Nephron progenitor cell (in vitro differentiated cells): ENCODE results near the gene ANKRD10.

ENCODE experiments used
- DNase-seq: peaks from one replicate; pipeline ENCODE4 v3.0.0; 2021
- H3K27ac Mint-ChIP-seq: 2 replicates; pipeline ENCODE4 v1.8.0; 2021; ENCODE audit warnings: mild to moderate bottlenecking, moderate library complexity, mixed read lengths
- H3K27me3 Mint-ChIP-seq: 2 replicates; pipeline ENCODE4 v1.8.0; 2021; ENCODE audit warnings: mild to moderate bottlenecking, low read depth, mixed read lengths; ENCODE audit not compliant: poor library complexity
- H3K36me3 Mint-ChIP-seq: 2 replicates; pipeline ENCODE4 v1.8.0; 2021; ENCODE audit warnings: low read depth, mixed read lengths
- H3K4me1 Mint-ChIP-seq: 2 replicates; pipeline ENCODE4 v1.8.0; 2021; ENCODE audit warnings: mixed read lengths
- H3K4me3 Mint-ChIP-seq: 2 replicates; pipeline ENCODE4 v1.8.0; 2021; ENCODE audit warnings: mild to moderate bottlenecking, moderate library complexity, mixed read lengths
- H3K9me3 Mint-ChIP-seq: 2 replicates; pipeline ENCODE4 v1.8.0; 2021; ENCODE audit warnings: mild to moderate bottlenecking, moderate library complexity, mixed read lengths
- TF ChIP-seq, protein P1 (sequence below): fragments of 200-600 bp; sonication (generic); IDR thresholded peaks from 2 replicates; pipeline ENCODE4 v1.5.0; 2021; ENCODE audit warnings: antibody characterized with exemption

Gene ANKRD10

DNA sequence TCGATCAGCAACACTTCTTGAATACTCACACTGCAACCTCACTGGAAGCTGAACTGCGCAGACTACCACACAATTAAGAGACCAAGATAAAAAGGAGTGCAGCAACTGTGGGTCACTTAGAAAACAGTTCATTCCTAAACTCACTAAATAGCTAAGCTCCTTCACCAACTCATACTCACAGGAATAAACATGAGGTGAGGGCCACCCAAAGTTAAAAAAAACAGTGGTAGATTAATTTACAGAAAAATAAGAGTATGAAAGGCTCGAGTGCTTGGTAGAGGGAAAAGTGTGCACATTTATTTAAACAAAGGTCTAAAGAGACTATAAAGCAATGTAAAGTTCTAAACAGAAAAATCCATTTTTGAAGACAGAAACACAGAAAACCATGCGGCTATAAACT lies 7.6 kb downstream of the ANKRD10 start:
- H3K4me1 Mint-ChIP-seq = peaks cover 64% of the 10 kb centered on the region
- TF ChIP-seq, protein P1, sequence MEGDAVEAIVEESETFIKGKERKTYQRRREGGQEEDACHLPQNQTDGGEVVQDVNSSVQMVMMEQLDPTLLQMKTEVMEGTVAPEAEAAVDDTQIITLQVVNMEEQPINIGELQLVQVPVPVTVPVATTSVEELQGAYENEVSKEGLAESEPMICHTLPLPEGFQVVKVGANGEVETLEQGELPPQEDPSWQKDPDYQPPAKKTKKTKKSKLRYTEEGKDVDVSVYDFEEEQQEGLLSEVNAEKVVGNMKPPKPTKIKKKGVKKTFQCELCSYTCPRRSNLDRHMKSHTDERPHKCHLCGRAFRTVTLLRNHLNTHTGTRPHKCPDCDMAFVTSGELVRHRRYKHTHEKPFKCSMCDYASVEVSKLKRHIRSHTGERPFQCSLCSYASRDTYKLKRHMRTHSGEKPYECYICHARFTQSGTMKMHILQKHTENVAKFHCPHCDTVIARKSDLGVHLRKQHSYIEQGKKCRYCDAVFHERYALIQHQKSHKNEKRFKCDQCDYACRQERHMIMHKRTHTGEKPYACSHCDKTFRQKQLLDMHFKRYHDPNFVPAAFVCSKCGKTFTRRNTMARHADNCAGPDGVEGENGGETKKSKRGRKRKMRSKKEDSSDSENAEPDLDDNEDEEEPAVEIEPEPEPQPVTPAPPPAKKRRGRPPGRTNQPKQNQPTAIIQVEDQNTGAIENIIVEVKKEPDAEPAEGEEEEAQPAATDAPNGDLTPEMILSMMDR = no peak
- H3K4me3 Mint-ChIP-seq = no peak overlapping the region
- H3K9me3 Mint-ChIP-seq = no peaks in the 10 kb centered on the region
- H3K27ac Mint-ChIP-seq = peak overlapping the region; percentile 27
- H3K36me3 Mint-ChIP-seq = peaks cover 70% of the 10 kb centered on the region
- no peaks in the 10 kb centered on the region for H3K27me3 Mint-ChIP-seq
- DNase-seq = no peak

DNA sequence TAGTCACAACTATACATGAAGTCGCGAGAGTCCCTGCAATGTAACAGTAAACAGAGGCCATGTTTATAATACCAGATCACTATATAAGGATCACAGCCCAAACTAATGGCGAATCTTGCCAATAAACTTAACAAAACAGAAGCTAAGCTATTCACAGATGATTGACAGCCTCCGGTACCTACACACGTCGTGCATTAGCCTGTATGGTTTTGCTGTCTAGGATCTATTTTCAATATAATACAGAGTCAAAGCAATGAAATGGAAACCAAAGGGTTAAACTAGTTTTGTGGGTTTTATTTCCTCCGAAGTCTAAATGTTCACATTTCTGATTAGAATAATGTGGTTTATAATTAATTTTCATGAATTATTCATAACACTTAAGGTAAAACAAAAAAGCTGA lies 10.1 kb downstream of the ANKRD10 start:
- TF ChIP-seq, protein P1 = no peak
- Mint-ChIP-seq H3K4me1 (peaks cover 41% of the 10 kb centered on the region), H3K4me3 (no peak overlapping the region), H3K9me3 (no peaks in the 10 kb centered on the region), H3K27me3 (no peaks in the 10 kb centered on the region), H3K27ac (no peak overlapping the region), H3K36me3 (peaks cover 61% of the 10 kb centered on the region)
- DNase-seq = no peak

DNA sequence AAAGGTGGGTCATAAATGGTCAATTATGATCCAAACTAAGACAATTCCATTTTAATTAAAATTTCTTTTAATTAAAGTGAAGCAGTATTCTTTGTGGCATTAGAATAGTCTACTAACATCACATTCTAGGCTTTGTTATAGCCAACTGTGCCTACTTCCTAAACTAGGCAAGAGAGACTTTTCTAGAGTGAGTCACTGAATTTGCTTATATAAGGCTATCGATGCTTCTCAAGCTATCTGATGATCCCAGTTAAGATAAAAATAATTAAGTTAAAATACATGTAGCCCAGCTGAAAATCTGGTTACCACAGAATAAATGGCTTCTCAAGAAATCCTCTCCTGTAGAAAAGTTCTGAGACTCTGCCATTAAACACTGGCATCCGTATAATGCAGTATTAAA lies 12.5 kb downstream of the ANKRD10 start:
- TF ChIP-seq, protein P1 = no peak
- peaks cover 60% of the 10 kb centered on the region for H3K36me3 Mint-ChIP-seq
- H3K27me3 Mint-ChIP-seq = no peaks in the 10 kb centered on the region
- peaks cover 17% of the 10 kb centered on the region for H3K4me1 Mint-ChIP-seq
- H3K27ac Mint-ChIP-seq = no peak overlapping the region
- no peak overlapping the region for H3K4me3 Mint-ChIP-seq
- DNase-seq = no peak
- H3K9me3 Mint-ChIP-seq = no peaks in the 10 kb centered on the region

DNA sequence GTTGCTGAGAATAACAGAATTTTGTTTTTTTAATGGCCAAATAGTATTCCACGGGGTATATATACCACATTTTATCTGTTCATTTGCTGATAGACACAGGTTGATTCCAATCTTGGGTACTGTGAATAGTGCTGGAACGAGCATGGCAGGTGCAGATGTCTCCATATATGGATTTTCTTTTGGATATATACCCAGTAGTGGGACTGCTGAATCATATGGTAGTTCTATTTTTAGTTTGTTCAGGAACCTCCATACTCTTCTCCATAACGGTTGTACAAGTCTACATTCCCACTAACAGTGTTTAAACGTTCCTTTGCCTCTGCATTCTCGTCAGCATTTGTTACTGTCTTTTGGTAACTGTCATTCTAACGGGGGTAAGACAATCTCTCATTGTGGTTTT lies 17.3 kb downstream of the ANKRD10 start:
- H3K4me3 Mint-ChIP-seq = no peak overlapping the region
- peaks cover 70% of the 10 kb centered on the region for H3K36me3 Mint-ChIP-seq
- DNase-seq = no peak
- no peaks in the 10 kb centered on the region for H3K9me3 Mint-ChIP-seq
- H3K27ac Mint-ChIP-seq = no peak overlapping the region
- H3K4me1 Mint-ChIP-seq = no peaks in the 10 kb centered on the region
- TF ChIP-seq, protein P1 = no peak
- H3K27me3 Mint-ChIP-seq = no peaks in the 10 kb centered on the region

DNA sequence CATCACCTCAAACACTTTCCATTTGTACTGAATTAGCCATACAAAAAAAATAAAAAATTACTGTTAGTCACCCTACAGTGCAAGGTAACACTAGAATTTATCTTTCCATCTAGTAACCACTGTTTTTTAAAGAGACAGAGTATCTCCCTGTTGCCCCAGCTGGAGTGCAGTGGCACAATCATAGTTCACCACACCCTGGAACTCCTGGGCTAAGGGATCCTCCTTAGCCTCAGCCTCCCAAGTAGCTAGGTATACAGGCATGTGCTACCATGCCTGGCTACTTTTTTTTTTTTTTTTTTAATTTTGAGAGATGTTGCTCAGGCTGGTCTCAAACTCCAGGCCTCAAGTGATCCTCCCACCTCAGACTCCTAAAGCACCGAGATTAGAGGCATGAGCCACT lies 17.9 kb downstream of the ANKRD10 start:
- no peaks in the 10 kb centered on the region for H3K9me3 Mint-ChIP-seq
- peaks cover 73% of the 10 kb centered on the region for H3K36me3 Mint-ChIP-seq

DNA sequence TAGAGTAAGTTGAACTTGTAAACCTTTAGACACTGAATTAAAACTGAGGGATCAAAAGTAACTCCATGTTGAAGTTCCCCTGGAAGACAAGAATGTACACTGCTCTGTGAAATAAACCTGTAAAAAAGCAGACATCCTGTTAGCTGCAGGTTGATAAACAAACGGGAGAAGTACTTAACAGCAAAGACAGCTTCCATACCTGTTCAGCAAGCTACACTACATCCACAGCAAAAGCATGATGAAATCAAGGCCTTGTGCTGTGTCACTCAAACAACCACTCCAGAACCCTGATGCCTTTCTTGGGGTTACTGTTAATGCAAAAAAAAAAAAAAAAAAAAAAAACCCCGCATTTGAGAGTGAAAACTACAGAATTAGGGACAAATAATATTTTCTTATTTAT lies 20.8 kb downstream of the ANKRD10 start:
- TF ChIP-seq, protein P1 = no peak
- Mint-ChIP-seq H3K27ac (no peak overlapping the region), H3K9me3 (no peaks in the 10 kb centered on the region), H3K4me3 (no peak overlapping the region), H3K4me1 (peaks cover 3% of the 10 kb centered on the region), H3K36me3 (peaks cover 62% of the 10 kb centered on the region), H3K27me3 (no peaks in the 10 kb centered on the region)
- DNase-seq = no peak

More for the DNA sequence above, 17.9 kb downstream of the ANKRD10 start:
- Mint-ChIP-seq H3K4me3 (no peak overlapping the region), H3K4me1 (no peaks in the 10 kb centered on the region), H3K27ac (no peak overlapping the region), H3K27me3 (no peaks in the 10 kb centered on the region)
- TF ChIP-seq, protein P1 = no peak
- DNase-seq = no peak
